Prostate gland (tissue), 2 donors: ENCODE results near the gene ARFGAP3. TPM values are rescaled to one million over a fixed set of nuclear protein-coding genes. Genes with fewer than 3 reads are reported as not detected.

ENCODE experiments used
- DNase-seq: peaks from one replicate; pipeline ENCODE4 v3.0.0-alpha.2; 2019; ENCODE audit warnings: low spot score
- H3K27ac ChIP-seq, 2 donors: fragments of 200-600 bp; sonication (generic); 2 replicates each; pipeline ENCODE4 v1.5.1; 2017 to 2019
- H3K27me3 ChIP-seq: fragments of 200-600 bp; sonication (generic); replicated peaks from 2 replicates; pipeline ENCODE4 v1.5.1; 2019; ENCODE audit not compliant: insufficient read depth
- H3K36me3 ChIP-seq, 2 donors: fragments of 200-600 bp; sonication (generic); 1 replicate in 1 of 2; 2 replicates in 1 of 2; pipeline versions ENCODE4 v1.5.1 to v1.8.1; 2017 to 2019
- H3K4me1 ChIP-seq: fragments of 200-600 bp; sonication (generic); replicated peaks from 2 replicates; pipeline ENCODE4 v1.5.1; 2019
- H3K4me3 ChIP-seq, 2 donors: fragments of 200-600 bp; sonication (generic); 2 replicates each; pipeline ENCODE4 v1.5.1; 2017 to 2019
- H3K9me3 ChIP-seq: fragments of 200-600 bp; sonication (generic); 2 replicates; pipeline ENCODE4 v1.5.1; 2017
- POLR2A ChIP-seq: fragments of 450-650 bp; IDR thresholded peaks from one replicate; pipeline ENCODE4 v1.6.1; 2016; ENCODE audit warnings: antibody characterized with exemption, mild to moderate bottlenecking
- POLR2AphosphoS5 ChIP-seq: sonication (generic); formaldehyde crosslinking; IDR thresholded peaks from one replicate; pipeline ENCODE4 v1.6.1; 2017; ENCODE audit warnings: antibody characterized with exemption
- WGBS: methylation state at CpG from one replicate; pipeline ENCODE4 v1.1.5; 2018; 5-methylcytosine and 5-hydroxymethylcytosine counted together
- intact Hi-C: fragments of 100-400 bp; cut with DNase I; formaldehyde crosslinking; loops from one replicate; pipeline ENCODE4 v1.14.2; 2022
- total RNA-seq, 2 donors: library from RNA; depleted of rRNA; stranded (reverse); fragments of >200 nt; gene quantifications; one replicate each; pipeline ENCODE4 v1.1.0, GENCODE V29; 2016
- TF ChIP-seq, protein P1 (sequence below), 4 experiments: fragments of 200-600 bp in 2 of 4; fragments of 450-650 bp in 2 of 4; sonication (generic) in 2 of 4; IDR thresholded peaks; 1 replicate in 3 of 4; 2 replicates in 1 of 4; pipeline ENCODE4 v1.5.1; 2016 to 2019; ENCODE audit warnings: antibody characterized with exemption in 4 of 4, mild to moderate bottlenecking in 2 of 4, moderate library complexity in 2 of 4

ARFGAP3 gene
- total RNA-seq, 2 donors from 2014 or later: 92.9 to 127 TPM

DNA sequence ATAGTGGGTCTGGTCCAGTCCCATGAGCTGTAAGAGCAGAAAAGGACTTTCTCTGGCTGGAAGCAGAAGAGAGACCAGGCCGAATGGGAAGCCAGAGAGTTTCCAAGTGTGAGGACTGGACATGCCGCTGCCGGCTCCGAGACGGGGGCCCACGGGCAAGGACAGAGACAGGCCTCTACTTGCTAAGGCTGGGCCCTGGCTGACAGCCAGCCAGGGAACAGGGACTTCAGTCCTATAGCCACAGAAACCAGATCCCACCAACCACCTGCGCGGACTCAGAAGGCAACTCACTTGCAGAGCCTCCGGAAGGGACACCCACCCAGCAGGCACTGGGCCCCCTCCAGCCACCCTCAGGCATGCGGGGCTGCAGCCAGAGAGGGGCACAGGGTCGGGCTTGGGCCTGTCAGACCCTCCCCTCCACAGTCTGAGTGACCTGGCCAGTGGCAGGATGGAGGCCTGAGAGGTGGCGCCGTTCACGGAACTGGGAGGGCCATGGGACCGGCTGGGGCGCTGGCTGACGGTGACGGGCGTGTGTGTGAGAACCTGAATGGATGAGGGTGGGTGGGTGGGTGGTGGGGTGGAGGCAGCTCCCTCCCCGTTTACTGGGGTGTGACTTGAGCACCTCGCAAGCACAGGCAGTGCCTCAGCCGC, 88.6 kb downstream of the ARFGAP3 start:
- Histone ChIP-seq H3K4me3 (no peak overlapping the region), H3K27ac (no peak overlapping the region)

DNA sequence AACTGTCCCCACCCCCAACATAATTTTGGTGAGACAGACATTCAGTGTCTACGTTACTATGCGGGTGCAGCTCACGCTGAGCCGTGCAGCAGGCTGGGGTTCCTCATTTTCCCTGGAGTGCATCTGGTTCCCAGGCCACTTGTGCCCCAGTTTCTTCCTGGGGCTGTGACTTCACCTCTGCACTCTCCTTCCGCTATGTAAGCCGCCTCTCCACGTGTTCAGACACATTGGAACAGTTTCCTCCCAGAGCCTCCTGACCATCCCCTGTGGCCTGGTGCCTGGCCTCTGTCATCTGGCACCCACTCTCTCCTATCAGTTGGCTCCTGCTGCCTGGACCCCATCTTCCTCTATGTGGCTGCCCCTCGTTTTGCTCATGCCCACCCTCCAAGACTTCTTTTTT, 90.2 kb downstream of the ARFGAP3 start:
- TF ChIP-seq POLR2A (no peak), POLR2AphosphoS5 (no peak)
- TF ChIP-seq, protein P1, sequence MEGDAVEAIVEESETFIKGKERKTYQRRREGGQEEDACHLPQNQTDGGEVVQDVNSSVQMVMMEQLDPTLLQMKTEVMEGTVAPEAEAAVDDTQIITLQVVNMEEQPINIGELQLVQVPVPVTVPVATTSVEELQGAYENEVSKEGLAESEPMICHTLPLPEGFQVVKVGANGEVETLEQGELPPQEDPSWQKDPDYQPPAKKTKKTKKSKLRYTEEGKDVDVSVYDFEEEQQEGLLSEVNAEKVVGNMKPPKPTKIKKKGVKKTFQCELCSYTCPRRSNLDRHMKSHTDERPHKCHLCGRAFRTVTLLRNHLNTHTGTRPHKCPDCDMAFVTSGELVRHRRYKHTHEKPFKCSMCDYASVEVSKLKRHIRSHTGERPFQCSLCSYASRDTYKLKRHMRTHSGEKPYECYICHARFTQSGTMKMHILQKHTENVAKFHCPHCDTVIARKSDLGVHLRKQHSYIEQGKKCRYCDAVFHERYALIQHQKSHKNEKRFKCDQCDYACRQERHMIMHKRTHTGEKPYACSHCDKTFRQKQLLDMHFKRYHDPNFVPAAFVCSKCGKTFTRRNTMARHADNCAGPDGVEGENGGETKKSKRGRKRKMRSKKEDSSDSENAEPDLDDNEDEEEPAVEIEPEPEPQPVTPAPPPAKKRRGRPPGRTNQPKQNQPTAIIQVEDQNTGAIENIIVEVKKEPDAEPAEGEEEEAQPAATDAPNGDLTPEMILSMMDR (IDR thresholded peaks at IDR 0.05): no peak
- H3K27me3 ChIP-seq: no peaks in the 10 kb centered on the region
- no peaks in the 10 kb centered on the region for H3K4me1 ChIP-seq
- intact Hi-C loops: no loop called here
- no peak overlapping the region for H3K4me3 ChIP-seq
- no peaks in the 10 kb centered on the region for H3K36me3 ChIP-seq
- H3K9me3 ChIP-seq: no peaks in the 10 kb centered on the region
- H3K27ac ChIP-seq: no peak overlapping the region
- DNase-seq: no peak
- 83% methylated on average over 8 of the region's 8 CpGs for WGBS

More for the DNA sequence above, 88.6 kb downstream of the ARFGAP3 start:
- no peaks in the 10 kb centered on the region for H3K9me3 ChIP-seq
- no peaks in the 10 kb centered on the region for H3K4me1 ChIP-seq
- intact Hi-C loops: no loop called here
- 64% methylated on average over 18 of the region's 22 CpGs for whole genome bisulfite sequencing
- no peaks in the 10 kb centered on the region for H3K36me3 ChIP-seq
- peak; percentile 50 for DNase-seq
- H3K27me3 ChIP-seq: no peaks in the 10 kb centered on the region
- TF ChIP-seq POLR2AphosphoS5: no peak
- no peak for TF ChIP-seq POLR2A
- TF ChIP-seq, protein P1 (IDR thresholded peaks at IDR 0.05): no peak

DNA sequence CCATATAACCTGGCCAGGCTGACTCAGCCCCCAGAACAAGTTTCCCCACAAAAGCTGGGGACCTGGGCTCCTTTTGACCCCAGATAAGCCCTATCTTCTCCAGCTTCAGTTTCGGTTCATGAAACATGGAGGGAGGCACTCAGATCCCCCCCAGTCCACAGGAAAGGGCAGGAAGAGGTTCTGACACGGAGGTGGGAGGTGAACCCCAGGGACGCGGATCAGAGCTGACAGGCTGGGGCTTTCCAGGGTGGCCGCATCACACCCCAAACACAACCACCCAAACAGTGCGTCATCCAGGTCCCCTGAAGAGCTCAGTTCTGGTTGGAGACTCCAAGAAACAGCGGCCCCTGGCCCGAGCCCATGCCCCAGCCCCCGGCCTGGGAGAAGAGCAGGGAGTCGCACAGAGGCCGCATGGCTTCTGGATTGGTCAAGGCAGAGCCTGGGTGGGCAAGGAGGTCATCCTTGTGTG, 92.1 kb downstream of the ARFGAP3 start:
- no peak overlapping the region for H3K27ac ChIP-seq
- no peaks in the 10 kb centered on the region for H3K27me3 ChIP-seq
- 81% methylated on average over 11 of the region's 11 CpGs for WGBS
- H3K4me3 ChIP-seq: no peak overlapping the region
- TF ChIP-seq POLR2AphosphoS5: no peak
- no peak for TF ChIP-seq POLR2A
- TF ChIP-seq, protein P1 (IDR thresholded peaks at IDR 0.05): no peak
- intact Hi-C loops: no loop called here
- DNase-seq: no peak
- no peaks in the 10 kb centered on the region for H3K36me3 ChIP-seq
- H3K9me3 ChIP-seq: no peaks in the 10 kb centered on the region
- H3K4me1 ChIP-seq: no peaks in the 10 kb centered on the region

DNA sequence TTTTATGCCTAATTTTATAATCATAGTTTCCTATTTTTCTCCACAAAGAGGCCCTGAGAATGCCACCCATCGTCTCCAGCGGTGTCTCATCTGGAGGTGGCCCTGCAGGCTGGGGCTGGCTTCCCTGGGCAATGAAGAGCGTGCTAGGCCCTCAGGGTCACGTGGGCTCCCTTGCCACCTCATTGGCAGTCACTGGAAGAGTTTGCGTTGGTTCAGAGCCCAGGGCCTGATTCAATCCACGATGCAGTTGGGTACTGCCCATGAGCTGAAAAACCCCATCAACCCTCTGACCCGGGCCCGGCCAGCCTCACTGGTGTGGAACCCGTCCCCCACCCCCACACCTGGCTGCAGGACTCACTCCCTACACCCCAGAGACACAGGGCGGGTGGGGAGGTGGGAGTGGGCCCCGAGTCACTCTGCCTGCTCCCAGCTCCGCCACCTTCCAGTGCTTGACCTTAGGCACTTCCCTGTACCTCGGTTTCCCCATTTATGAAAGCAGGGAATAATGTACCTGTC, 93.0 kb downstream of the ARFGAP3 start:
- H3K4me3 ChIP-seq: no peak overlapping the region
- no peaks in the 10 kb centered on the region for H3K36me3 ChIP-seq
- H3K9me3 ChIP-seq: no peaks in the 10 kb centered on the region
- H3K27me3 ChIP-seq: no peaks in the 10 kb centered on the region
- TF ChIP-seq POLR2AphosphoS5: no peak
- TF ChIP-seq, protein P1 (IDR thresholded peaks at IDR 0.05): no peak
- TF ChIP-seq POLR2A: no peak
- H3K4me1 ChIP-seq: no peaks in the 10 kb centered on the region
- 85% methylated on average over 13 of the region's 13 CpGs for WGBS
- no peak overlapping the region for H3K27ac ChIP-seq
- DNase-seq: no peak
- intact Hi-C loops: no loop called here
